WTC11 (cell line): ENCODE results near the gene BCL11B. TPM values are rescaled to one million over a fixed set of nuclear protein-coding genes. Genes with fewer than 3 reads are reported as not detected.
A peak's percentile ranks its signal among the peaks of the same experiment; 100 is the strongest.

Experiments
- ATAC-seq: fragments of 200-7000 bp; cut with Tn5 transposase; 2 replicates; pipeline ENCODE4 v1.10.0; 2021; ENCODE audit warnings: mild to moderate bottlenecking, moderate library complexity
- CTCF ChIA-PET: fragments of 300-600 bp; sonication (Branson Sonifier 250); formaldehyde crosslinking; loops from one replicate; lab custom pipeline; 2021; ENCODE audit warnings: antibody characterized with exemption; lab: Charles Lee
- POLR2A ChIA-PET: fragments of 350-600 bp; sonication (Branson Sonifier 250); formaldehyde crosslinking; loops from one replicate; lab custom pipeline; 2021; ENCODE audit warnings: antibody characterized with exemption; lab: Charles Lee
- DNase-seq: peaks from one replicate; pipeline ENCODE4 v3.0.0; 2021; ENCODE audit warnings: low spot score
- H3K27ac Mint-ChIP-seq: 2 replicates; pipeline ENCODE4 v1.8.0; 2021; ENCODE audit warnings: mixed read lengths
- H3K27me3 Mint-ChIP-seq: 2 replicates; pipeline ENCODE4 v1.8.0; 2021; ENCODE audit warnings: low read depth, mild to moderate bottlenecking, moderate library complexity, mixed read lengths
- H3K36me3 Mint-ChIP-seq: 2 replicates; pipeline ENCODE4 v1.8.0; 2021; ENCODE audit warnings: mixed read lengths
- H3K4me1 Mint-ChIP-seq: 2 replicates; pipeline ENCODE4 v1.8.0; 2022; ENCODE audit warnings: mixed read lengths
- H3K4me3 Mint-ChIP-seq: 2 replicates; pipeline ENCODE4 v1.8.0; 2021; ENCODE audit warnings: mild to moderate bottlenecking, moderate library complexity, mixed read lengths
- H3K9me3 Mint-ChIP-seq: 2 replicates; pipeline ENCODE4 v1.8.0; 2021; ENCODE audit warnings: mixed read lengths
- CBFB ChIP-seq: sonication (generic); formaldehyde crosslinking; IDR thresholded peaks from 2 replicates; pipeline ENCODE4 v1.8.1; 2022; ENCODE audit warnings: mild to moderate bottlenecking, low read depth, missing genetic modification reagents
- CREB1 ChIP-seq: sonication (generic); formaldehyde crosslinking; IDR thresholded peaks from 2 replicates; pipeline ENCODE4 v1.8.0; 2023; ENCODE audit warnings: mild to moderate bottlenecking, missing genetic modification reagents
- E2F1 ChIP-seq: sonication (generic); formaldehyde crosslinking; IDR thresholded peaks from 2 replicates; pipeline ENCODE4 v1.8.0; 2022; ENCODE audit warnings: mild to moderate bottlenecking, missing genetic modification reagents
- ESRRA ChIP-seq: sonication (generic); formaldehyde crosslinking; IDR thresholded peaks from 2 replicates; pipeline ENCODE4 v1.8.1; 2022; ENCODE audit warnings: mild to moderate bottlenecking, missing genetic modification reagents, borderline replicate concordance
- FOXK1 ChIP-seq: sonication (generic); formaldehyde crosslinking; IDR thresholded peaks from 2 replicates; pipeline ENCODE4 v1.8.0; 2022; ENCODE audit warnings: mild to moderate bottlenecking, moderate library complexity, missing genetic modification reagents
- NR1H2 ChIP-seq: sonication (generic); formaldehyde crosslinking; IDR thresholded peaks from 2 replicates; pipeline ENCODE4 v1.9.0; 2021; ENCODE audit warnings: mild to moderate bottlenecking, moderate library complexity, missing genetic modification reagents
- OVOL2 ChIP-seq: fragments of 250-450 bp; sonication (Bioruptor Pico); IDR thresholded peaks from 2 replicates; pipeline ENCODE4 v1.9.0; 2021; ENCODE audit warnings: mild to moderate bottlenecking, borderline replicate concordance
- RELA ChIP-seq: sonication (generic); formaldehyde crosslinking; IDR thresholded peaks from 2 replicates; pipeline ENCODE4 v1.8.1; 2022; ENCODE audit warnings: missing genetic modification reagents, mild to moderate bottlenecking, borderline replicate concordance
- SMAD3 ChIP-seq: sonication (generic); formaldehyde crosslinking; IDR thresholded peaks from 2 replicates; pipeline ENCODE4 v1.8.0; 2022; ENCODE audit warnings: missing genetic modification reagents, mild to moderate bottlenecking, borderline replicate concordance
- ZMAT4 ChIP-seq: fragments of 250-450 bp; sonication (Bioruptor Pico); IDR thresholded peaks from 2 replicates; pipeline ENCODE4 v1.9.0; 2021; ENCODE audit warnings: mild to moderate bottlenecking
- ZNF263 ChIP-seq: sonication (generic); formaldehyde crosslinking; IDR thresholded peaks from 2 replicates; pipeline ENCODE4 v1.8.1; 2022; ENCODE audit warnings: low read depth, mild to moderate bottlenecking, moderate library complexity, missing genetic modification reagents
- ZNF512 ChIP-seq: sonication (generic); formaldehyde crosslinking; IDR thresholded peaks from 2 replicates; pipeline ENCODE4 v1.8.1; 2022; ENCODE audit warnings: missing genetic modification reagents, borderline replicate concordance
- total RNA-seq: library from RNA; stranded (reverse); gene quantifications from 3 replicates; pipeline ENCODE4 v1.2.3, GENCODE V29; 2021
- TF ChIP-seq, protein P1 (sequence below): fragments of 250-450 bp; sonication (Bioruptor Pico); IDR thresholded peaks from 2 replicates; pipeline ENCODE4 v1.9.0; 2021; ENCODE audit warnings: mild to moderate bottlenecking, borderline replicate concordance

BCL11B gene
- total RNA-seq, 1 experiment from 2014 or later, result 9.1 TPM

DNA sequence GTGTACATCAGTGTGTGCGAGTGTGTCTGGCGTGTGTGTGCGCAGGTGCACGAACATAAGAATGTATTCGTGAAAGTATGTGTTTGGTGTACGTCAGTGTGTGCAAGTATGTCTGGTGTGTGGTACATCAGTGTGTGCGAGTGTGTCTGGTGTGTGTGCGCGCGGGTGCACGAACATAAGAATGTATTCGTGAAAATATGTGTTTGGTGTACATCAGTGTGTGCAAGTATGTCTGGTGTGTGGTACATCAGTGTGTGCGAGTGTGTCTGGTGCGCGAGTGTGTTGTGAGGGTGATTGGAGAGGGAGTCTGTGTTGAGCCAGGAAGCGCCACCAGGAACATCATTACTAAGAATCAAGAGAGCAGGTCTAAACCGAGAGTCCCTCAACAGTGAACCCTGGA, 143.8 kb downstream of the BCL11B start:
- POLR2A ChIA-PET, result interaction anchor here (0.6 kb wide), 1 partner anchor 69 kb away, joined by 3 read pairs; no protein-coding TSS in a partner anchor

GRCh38 chr14:99127651-99128167, 144.3 kb downstream of the BCL11B start:
- ATAC-seq (no peak), DNase-seq (no peak)
- Mint-ChIP-seq H3K4me1 (peaks cover 21% of the 10 kb centered on the region), H3K9me3 (no peaks in the 10 kb centered on the region), H3K36me3 (no peaks in the 10 kb centered on the region), H3K4me3 (no peak overlapping the region), H3K27ac (no peak overlapping the region), H3K27me3 (no peaks in the 10 kb centered on the region)
- ChIA-PET POLR2A (no interaction called here), CTCF (no interaction called here)
- TF ChIP-seq CBFB (CRISPR knock-in tag) (no peak), ESRRA (CRISPR knock-in tag) (no peak), CREB1 (CRISPR knock-in tag) (no peak), ZNF512 (no peak), FOXK1 (CRISPR knock-in tag) (no peak), ZMAT4 (no peak), RELA (CRISPR knock-in tag) (no peak)
- TF ChIP-seq, all 79 proteins: peak for 0

More for the DNA sequence above, 143.8 kb downstream of the BCL11B start:
- no peak overlapping the region for H3K4me3 Mint-ChIP-seq
- CTCF ChIA-PET, result no interaction called here
- no peak for DNase-seq
- TF ChIP-seq ZNF263 (no peak), ZMAT4 (no peak)
- TF ChIP-seq, all 79 proteins: peak for 0
- Mint-ChIP-seq H3K4me1 (peaks cover 25% of the 10 kb centered on the region), H3K27me3 (no peaks in the 10 kb centered on the region), H3K27ac (no peak overlapping the region), H3K9me3 (no peaks in the 10 kb centered on the region), H3K36me3 (no peaks in the 10 kb centered on the region)
- ATAC-seq, result no peak

DNA sequence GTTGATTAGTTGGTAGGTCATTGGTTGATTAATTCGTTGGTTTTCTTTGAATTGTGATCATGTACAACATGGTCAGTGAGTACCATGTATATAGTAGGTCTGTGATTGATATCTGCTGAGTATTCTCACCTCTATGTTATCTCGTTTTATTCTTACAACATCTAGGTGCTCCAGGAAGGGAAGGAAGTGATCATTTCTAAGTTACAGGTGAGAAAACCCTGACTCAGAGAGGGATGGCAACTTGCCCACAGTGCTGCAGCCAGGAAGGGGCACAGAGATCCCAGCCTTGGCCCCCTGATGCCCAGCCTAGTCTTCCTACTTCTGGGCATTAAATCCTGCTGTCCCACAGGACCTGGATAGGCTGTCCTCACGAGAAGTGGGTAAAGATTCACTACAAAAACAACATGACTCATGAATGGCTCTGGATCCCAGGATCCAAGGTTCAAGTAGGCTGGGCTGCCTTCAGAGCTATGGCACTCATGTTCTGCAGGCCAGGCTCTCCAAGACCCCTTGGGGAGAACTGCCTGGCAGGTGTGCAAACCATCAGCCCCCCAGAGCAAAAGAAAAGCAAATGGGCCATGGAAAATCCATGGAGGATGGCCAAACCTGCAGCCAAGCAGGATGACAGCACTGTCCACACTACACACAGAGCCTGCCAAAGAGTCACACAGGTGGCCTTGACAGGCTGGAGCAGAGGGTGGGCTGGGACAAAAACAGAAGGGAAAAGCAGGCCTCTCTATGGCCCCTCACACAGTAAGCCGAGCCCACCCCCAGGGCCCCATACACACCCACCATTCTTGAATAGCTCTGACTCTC, 146.2 kb downstream of the BCL11B start:
- Mint-ChIP-seq H3K27ac (0 out of 2 replicates have a peak overlapping the region, but pooled peaks have one; percentile 68), H3K9me3 (no peaks in the 10 kb centered on the region), H3K36me3 (no peaks in the 10 kb centered on the region), H3K27me3 (no peaks in the 10 kb centered on the region), H3K4me3 (no peak overlapping the region), H3K4me1 (peaks cover 24% of the 10 kb centered on the region)
- POLR2A ChIA-PET, result no interaction called here
- DNase-seq (no peak), ATAC-seq (no peak)
- CTCF ChIA-PET, result no interaction called here
- TF ChIP-seq, protein P1, sequence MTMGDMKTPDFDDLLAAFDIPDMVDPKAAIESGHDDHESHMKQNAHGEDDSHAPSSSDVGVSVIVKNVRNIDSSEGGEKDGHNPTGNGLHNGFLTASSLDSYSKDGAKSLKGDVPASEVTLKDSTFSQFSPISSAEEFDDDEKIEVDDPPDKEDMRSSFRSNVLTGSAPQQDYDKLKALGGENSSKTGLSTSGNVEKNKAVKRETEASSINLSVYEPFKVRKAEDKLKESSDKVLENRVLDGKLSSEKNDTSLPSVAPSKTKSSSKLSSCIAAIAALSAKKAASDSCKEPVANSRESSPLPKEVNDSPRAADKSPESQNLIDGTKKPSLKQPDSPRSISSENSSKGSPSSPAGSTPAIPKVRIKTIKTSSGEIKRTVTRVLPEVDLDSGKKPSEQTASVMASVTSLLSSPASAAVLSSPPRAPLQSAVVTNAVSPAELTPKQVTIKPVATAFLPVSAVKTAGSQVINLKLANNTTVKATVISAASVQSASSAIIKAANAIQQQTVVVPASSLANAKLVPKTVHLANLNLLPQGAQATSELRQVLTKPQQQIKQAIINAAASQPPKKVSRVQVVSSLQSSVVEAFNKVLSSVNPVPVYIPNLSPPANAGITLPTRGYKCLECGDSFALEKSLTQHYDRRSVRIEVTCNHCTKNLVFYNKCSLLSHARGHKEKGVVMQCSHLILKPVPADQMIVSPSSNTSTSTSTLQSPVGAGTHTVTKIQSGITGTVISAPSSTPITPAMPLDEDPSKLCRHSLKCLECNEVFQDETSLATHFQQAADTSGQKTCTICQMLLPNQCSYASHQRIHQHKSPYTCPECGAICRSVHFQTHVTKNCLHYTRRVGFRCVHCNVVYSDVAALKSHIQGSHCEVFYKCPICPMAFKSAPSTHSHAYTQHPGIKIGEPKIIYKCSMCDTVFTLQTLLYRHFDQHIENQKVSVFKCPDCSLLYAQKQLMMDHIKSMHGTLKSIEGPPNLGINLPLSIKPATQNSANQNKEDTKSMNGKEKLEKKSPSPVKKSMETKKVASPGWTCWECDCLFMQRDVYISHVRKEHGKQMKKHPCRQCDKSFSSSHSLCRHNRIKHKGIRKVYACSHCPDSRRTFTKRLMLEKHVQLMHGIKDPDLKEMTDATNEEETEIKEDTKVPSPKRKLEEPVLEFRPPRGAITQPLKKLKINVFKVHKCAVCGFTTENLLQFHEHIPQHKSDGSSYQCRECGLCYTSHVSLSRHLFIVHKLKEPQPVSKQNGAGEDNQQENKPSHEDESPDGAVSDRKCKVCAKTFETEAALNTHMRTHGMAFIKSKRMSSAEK (CRISPR knock-in tag), result no peak
- TF ChIP-seq OVOL2 (CRISPR knock-in tag) (no peak), NR1H2 (CRISPR knock-in tag) (no peak), SMAD3 (CRISPR knock-in tag) (no peak), E2F1 (CRISPR knock-in tag) (no peak)
